AG20443 (cell line): Measurements from ENCODE around the gene CCDC148.

ENCODE experiments used
- DNase-seq: peaks from one replicate; pipeline ENCODE4 v3.0.0; 2012; ENCODE audit warnings: low spot score, mixed read lengths

CCDC148 gene

GRCh38 chr2:158172719-158173118 is 283.8 kb downstream of the CCDC148 start:
- DNase-seq = no peak

- DNase-seq = no peak
These were observed 302.0 kb downstream of the CCDC148 start for GRCh38 chr2:158154596-158154995.

- DNase-seq = no peak
These were observed 303.1 kb downstream of the CCDC148 start for GRCh38 chr2:158153270-158154015.

GRCh38 chr2:158144914-158145625 is 311.5 kb downstream of the CCDC148 start:
- no peak for DNase-seq

GRCh38 chr2:158143703-158144360 is 312.7 kb downstream of the CCDC148 start:
- no peak for DNase-seq

GRCh38 chr2:158142568-158143332 is 313.8 kb downstream of the CCDC148 start:
- no peak for DNase-seq

- no peak for DNase-seq
These were observed 314.4 kb downstream of the CCDC148 start for GRCh38 chr2:158142165-158142564.

GRCh38 chr2:158140201-158140600 is 316.4 kb downstream of the CCDC148 start:
- DNase-seq = no peak

GRCh38 chr2:158138255-158138654 is 318.3 kb downstream of the CCDC148 start:
- no peak for DNase-seq

GRCh38 chr2:158135096-158135495 is 321.5 kb downstream of the CCDC148 start:
- DNase-seq = no peak

GRCh38 chr2:158134655-158135054 is 321.9 kb downstream of the CCDC148 start:
- DNase-seq = no peak

GRCh38 chr2:158134055-158134454 is 322.5 kb downstream of the CCDC148 start:
- no peak for DNase-seq

GRCh38 chr2:158131919-158132566 is 324.5 kb downstream of the CCDC148 start:
- DNase-seq = no peak

- no peak for DNase-seq
These were observed 325.1 kb downstream of the CCDC148 start for GRCh38 chr2:158131483-158131912.

- no peak for DNase-seq
These were observed 325.6 kb downstream of the CCDC148 start for GRCh38 chr2:158130832-158131473.

GRCh38 chr2:158129037-158129436 is 327.5 kb downstream of the CCDC148 start:
- DNase-seq = no peak

- DNase-seq = no peak
These were observed 328.2 kb downstream of the CCDC148 start for GRCh38 chr2:158128168-158128973.

GRCh38 chr2:158127380-158127804 is 329.2 kb downstream of the CCDC148 start:
- DNase-seq = no peak

GRCh38 chr2:158125756-158126498 is 330.6 kb downstream of the CCDC148 start:
- DNase-seq = no peak

- DNase-seq = no peak
These were observed 331.7 kb downstream of the CCDC148 start for GRCh38 chr2:158124896-158125295.
